K562 (cell line): ENCODE data around the gene PRDM16. TPM values are rescaled to one million over a fixed set of nuclear protein-coding genes. Genes with fewer than 3 reads are reported as not detected.

Experiments used
- ATAC-seq: fragments of 200-7000 bp; cut with Tn5 transposase; 3 replicates; pipeline ENCODE4 v1.9.1; 2020; ENCODE audit warnings: moderate library complexity
- BruUV-seq: library from RNA; stranded (reverse); fragments of 400-500 nt; replicated peaks from 2 replicates; lab custom pipeline; 2021; lab: Mats Ljungman, UMichigan
- CTCF ChIA-PET: fragments of 300-600 bp; formaldehyde crosslinking; extraction: SDS; loops from one replicate; lab custom pipeline; 2021; ENCODE audit warnings: low intra/inter-chr PET ratio; lab: Yijun Ruan, JAX
- POLR2A ChIA-PET: fragments of 300-600, 350-650 bp; sonication (Branson Sonifier 250); formaldehyde crosslinking; extraction: SDS; loops from one replicate; lab custom pipeline; 2021; ENCODE audit warnings: antibody characterized with exemption, inconsistent platforms; lab: Yijun Ruan, JAX
- DNase-seq, 4 experiments: peaks; one replicate each; pipeline versions ENCODE4 v3.0.0 to v3.0.0-alpha.2; 2011 to 2018; ENCODE audit warnings: low spot score in 3 of 4, mixed read lengths in 3 of 4; ENCODE audit errors: extremely low read depth in 1 of 4
- FAIRE-seq: peaks from 2 replicates; lab custom pipeline; 2011; peaks lifted over from hg19 to GRCh38; lab: Jason Lieb, UNC
- H2AFZ ChIP-seq: 2 replicates; pipeline ENCODE4 v1.6.0; 2011; ENCODE audit warnings: low read depth, low read length, control low read depth, inconsistent platforms
- H3K27ac ChIP-seq: fragments of 200-600 bp; 3 replicates; pipeline ENCODE4 v1.8.0; 2011; ENCODE audit warnings: low read depth, mild to moderate bottlenecking, control low read depth, inconsistent platforms, low read length, moderate library complexity, mixed read lengths; ENCODE audit errors: extremely low read depth
- H3K27me3 ChIP-seq, 2 experiments: fragments of 300-600 bp in 1 of 2; 2 replicates in 1 of 2; 3 replicates in 1 of 2; pipeline versions ENCODE4 v1.6.0 to v1.8.0; 2011; ENCODE audit warnings: inconsistent platforms in 2 of 2, low read length in 2 of 2, mild to moderate bottlenecking in 1 of 2, mixed read lengths in 1 of 2, moderate library complexity in 1 of 2; ENCODE audit not compliant: control insufficient read depth in 2 of 2, insufficient read depth in 2 of 2
- H3K36me3 ChIP-seq: fragments of 300-600 bp; 3 replicates; pipeline ENCODE4 v1.8.0; 2011; ENCODE audit warnings: mild to moderate bottlenecking, low read length, inconsistent platforms; ENCODE audit not compliant: control insufficient read depth, insufficient read depth
- H3K4me1 ChIP-seq, 2 experiments: fragments of 200-600 bp in 1 of 2; replicated peaks in 1 of 2; 2 replicates in 1 of 2; 3 replicates in 1 of 2; pipeline versions ENCODE4 v1.5.1 to v1.8.0; 2011; ENCODE audit warnings: inconsistent platforms in 2 of 2, low read length in 2 of 2, mild to moderate bottlenecking in 1 of 2, mixed read lengths in 1 of 2, moderate library complexity in 1 of 2; ENCODE audit not compliant: control insufficient read depth in 2 of 2, insufficient read depth in 2 of 2
- H3K4me2 ChIP-seq: 2 replicates; pipeline ENCODE4 v1.6.1; 2011; ENCODE audit warnings: low read length, control low read depth, inconsistent platforms, mixed read lengths; ENCODE audit not compliant: insufficient read depth
- H3K4me3 ChIP-seq: fragments of 200-600 bp; sonication (generic), shearing (Covaris generic); 2 replicates; pipeline ENCODE4 v1.5.1; 2016; ENCODE audit warnings: control low read depth, inconsistent platforms
- H3K79me2 ChIP-seq: fragments of 200-600 bp; 3 replicates; pipeline ENCODE4 v1.8.0; 2011; ENCODE audit warnings: low read length, inconsistent platforms; ENCODE audit not compliant: control insufficient read depth, insufficient read depth
- H3K9ac ChIP-seq, 2 experiments: 2 replicates each; pipeline versions ENCODE4 v1.6.0 to v1.6.1; 2011; ENCODE audit warnings: low read depth in 2 of 2, low read length in 2 of 2, control low read depth in 1 of 2, inconsistent platforms in 1 of 2, mild to moderate bottlenecking in 1 of 2, mixed read lengths in 1 of 2; ENCODE audit not compliant: insufficient read depth in 1 of 2
- H3K9me1 ChIP-seq: one replicate; pipeline ENCODE4 v1.6.0; 2011; ENCODE audit warnings: inconsistent platforms, mild to moderate bottlenecking, low read length, moderate library complexity; ENCODE audit not compliant: control insufficient read depth, insufficient read depth
- H3K9me3 ChIP-seq: replicated peaks from 2 replicates; pipeline ENCODE4 v1.5.1; 2011; ENCODE audit warnings: low read depth, low read length, inconsistent platforms; ENCODE audit not compliant: control insufficient read depth, insufficient read depth
- H4K20me1 ChIP-seq: replicated peaks from 2 replicates; pipeline ENCODE4 v1.6.1; 2011; ENCODE audit warnings: low read length, inconsistent platforms, mixed read lengths; ENCODE audit not compliant: control insufficient read depth, insufficient read depth
- ARID1B ChIP-seq: fragments of 450-650 bp; IDR thresholded peaks from 2 replicates; pipeline ENCODE4 v1.6.1; 2016; ENCODE audit warnings: antibody characterized with exemption, mild to moderate bottlenecking, inconsistent platforms
- CEBPB ChIP-seq: fragments of 450-650 bp; IDR thresholded peaks from 2 replicates; pipeline ENCODE4 v1.6.1; 2016; ENCODE audit warnings: missing genetic modification characterization, missing compliant biosample characterization
- GABPB1 ChIP-seq: sonication (generic); formaldehyde crosslinking; IDR thresholded peaks from 2 replicates; pipeline ENCODE4 v1.8.0; 2022; ENCODE audit warnings: mild to moderate bottlenecking, missing genetic modification reagents
- HIVEP1 ChIP-seq: fragments of 250-450 bp; sonication (Bioruptor Pico); IDR thresholded peaks from 2 replicates; pipeline ENCODE4 v1.4.0; 2020; ENCODE audit warnings: mild to moderate bottlenecking
- KLF10 ChIP-seq: fragments of 250-450 bp; sonication (Bioruptor Pico); IDR thresholded peaks from 2 replicates; pipeline ENCODE4 v1.6.1; 2021; ENCODE audit warnings: matching md5 sums
- NUFIP1 ChIP-seq: fragments of 450-650 bp; IDR thresholded peaks from 2 replicates; pipeline ENCODE4 v1.6.1; 2018; ENCODE audit not compliant: partially characterized antibody
- SP2 ChIP-seq: IDR thresholded peaks from 2 replicates; pipeline ENCODE4 v1.6.1; 2011; ENCODE audit warnings: mild to moderate bottlenecking, low read depth, low read length, moderate library complexity; ENCODE audit not compliant: poor library complexity, severe bottlenecking; ENCODE audit errors: extremely low read depth
- U2AF2 ChIP-seq: fragments of 200-400 bp; formaldehyde crosslinking; optimal IDR thresholded peaks from 2 replicates; pipeline ENCODE3; 2017; ENCODE audit warnings: low read depth, mild to moderate bottlenecking, low read length
- ZEB2 ChIP-seq: fragments of 450-650 bp; IDR thresholded peaks from 2 replicates; pipeline ENCODE4 v1.6.1; 2016
- ZNF197 ChIP-seq: fragments of 200-800 bp; sonication (Bioruptor generic); IDR thresholded peaks from 2 replicates; pipeline ENCODE4 v1.6.1; 2016; ENCODE audit warnings: low read depth, missing genetic modification characterization, missing compliant biosample characterization
- WGBS: fragments of 100-300 bp; shearing (Covaris generic); methylation state at CpG from one replicate; pipeline ENCODE4 v1.1.6; 2016; ENCODE audit warnings: low coverage, mixed read lengths; ENCODE audit not compliant: insufficient coverage; ENCODE audit errors: missing lambda C conversion rate; 5-methylcytosine and 5-hydroxymethylcytosine counted together
- in situ Hi-C: fragments of 300-500 bp; cut with MboI; formaldehyde crosslinking; loops from 4 replicates; pipeline ENCODE4 v1.15.0; 2018; ENCODE audit warnings: inconsistent platforms, mixed read lengths
- intact Hi-C: fragments of 100-400 bp; cut with micrococcal nuclease; formaldehyde crosslinking; loops from 2 replicates; pipeline ENCODE4 v1.14.2; 2022
- polyA plus RNA-seq, 8 experiments: library from polyadenylated mRNA; depleted of rRNA in 4 of 8; stranded (reverse) in 5 of 8; unstranded in 3 of 8; fragments of >200 nt; fragmentation: Nextera tagmentation in 2 of 8; fragmentation: Illumina TruSeq in 1 of 8; extraction: Ambion mirVana in 2 of 8; extraction: Trizol in 1 of 8; gene quantifications; 2 replicates each; pipeline versions ENCODE4 v1.2.1 to v1.2.3, GENCODE V29; 2011 to 2014; ENCODE audit warnings: inconsistent platforms in 1 of 8, missing spikeins in 1 of 8
- total RNA-seq, 7 experiments: library from RNA; depleted of rRNA in 6 of 7; stranded (reverse); fragments of >200 nt in 6 of 7; fragmentation: Illumina TruSeq in 2 of 7; extraction: Trizol in 2 of 7; gene quantifications; 2 replicates each; pipeline versions ENCODE4 v1.2.1 to v1.2.3, GENCODE V29; 2011 to 2021; ENCODE audit warnings: low replicate concordance in 1 of 7
- TF ChIP-seq, protein P1 (sequence below): fragments of 450-650 bp; IDR thresholded peaks from 2 replicates; pipeline ENCODE4 v1.6.1; 2016

Gene PRDM16
- total and polyA plus RNA-seq, 9 of the 15 experiments (the other 6 are each of a cell fraction or from before 2014, with no cell fraction given) = 0.10 to 0.27 TPM; not detected in 7

DNA sequence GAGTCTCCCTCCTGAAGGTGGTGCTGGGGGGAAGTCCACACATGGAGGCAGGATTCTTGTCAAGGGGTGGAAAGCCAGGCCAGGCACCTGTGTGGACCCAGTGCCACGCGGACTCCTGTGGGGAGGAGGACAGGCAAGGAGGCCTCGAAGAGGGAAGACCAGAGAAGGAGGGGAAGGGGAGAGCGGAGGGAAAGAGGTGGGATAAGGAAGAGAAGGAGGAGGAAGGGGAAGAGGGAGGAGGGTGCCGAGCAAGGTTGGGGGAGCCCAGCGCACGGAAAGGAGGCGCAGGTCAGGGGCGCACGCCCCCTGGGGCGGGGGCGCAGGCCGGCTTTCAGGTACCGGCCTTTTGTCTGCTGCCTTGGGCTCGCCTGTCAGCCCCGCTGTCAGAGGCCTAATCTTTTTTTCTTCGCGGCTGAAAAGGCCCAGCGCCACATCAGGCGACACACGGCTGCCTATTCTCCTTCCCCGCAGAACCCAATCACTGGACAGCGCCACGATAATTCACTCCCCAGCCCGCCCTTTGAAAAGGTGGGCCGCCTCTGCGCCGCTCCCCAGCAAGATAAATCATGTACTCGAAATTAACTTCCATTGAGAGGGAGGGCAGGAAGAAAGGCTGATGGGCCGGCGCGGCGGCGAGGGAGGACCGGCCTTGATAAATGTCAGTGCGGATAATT, 42.5 kb downstream of the PRDM16 start:
- Histone ChIP-seq H3K4me1 (peaks cover 0 to 5% of the 10 kb centered on the region in 2 experiments; a peak in 1 of 5 replicates), H4K20me1 (no peaks in the 10 kb centered on the region), H3K36me3 (no peaks in the 10 kb centered on the region), H3K27me3 (no peaks in the 10 kb centered on the region), H3K4me2 (no peak overlapping the region), H3K9ac (no peak overlapping the region), H3K4me3 (no peak overlapping the region), H3K9me1 (no peaks in the 10 kb centered on the region), H3K79me2 (no peaks in the 10 kb centered on the region), H3K9me3 (no peaks in the 10 kb centered on the region), H3K27ac (no peak overlapping the region), H2AFZ (no peak overlapping the region)
- POLR2A ChIA-PET = no interaction called here
- in situ Hi-C loops = no loop called here
- FAIRE-seq (no peak), DNase-seq (no peak), ATAC-seq (no peak)
- TF ChIP-seq NUFIP1 (no peak), KLF10 (no peak), HIVEP1 (CRISPR knock-in tag) (no peak), CEBPB (no peak), ARID1B (no peak), U2AF2 (no peak), ZEB2 (no peak), SP2 (no peak), ZNF197 (CRISPR knock-in tag) (no peak), GABPB1 (CRISPR knock-in tag) (no peak)
- TF ChIP-seq, protein P1, sequence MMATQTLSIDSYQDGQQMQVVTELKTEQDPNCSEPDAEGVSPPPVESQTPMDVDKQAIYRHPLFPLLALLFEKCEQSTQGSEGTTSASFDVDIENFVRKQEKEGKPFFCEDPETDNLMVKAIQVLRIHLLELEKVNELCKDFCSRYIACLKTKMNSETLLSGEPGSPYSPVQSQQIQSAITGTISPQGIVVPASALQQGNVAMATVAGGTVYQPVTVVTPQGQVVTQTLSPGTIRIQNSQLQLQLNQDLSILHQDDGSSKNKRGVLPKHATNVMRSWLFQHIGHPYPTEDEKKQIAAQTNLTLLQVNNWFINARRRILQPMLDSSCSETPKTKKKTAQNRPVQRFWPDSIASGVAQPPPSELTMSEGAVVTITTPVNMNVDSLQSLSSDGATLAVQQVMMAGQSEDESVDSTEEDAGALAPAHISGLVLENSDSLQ = no peak
- no TSS peak for BruUV-seq
- intact Hi-C loops = no loop called here
- 13% methylated on average over 31 of the region's 36 CpGs for WGBS
- CTCF ChIA-PET = no interaction called here
